Ishikawa (cell line): ENCODE data around the gene TAF4.

ENCODE experiments used
- CEBPB ChIP-seq: IDR thresholded peaks from 2 replicates; pipeline ENCODE4 v1.6.1; 2012
- CREB1 ChIP-seq: IDR thresholded peaks from 2 replicates; pipeline ENCODE4 v1.6.1; 2012; ENCODE audit warnings: low read depth
- EGR1 ChIP-seq: IDR thresholded peaks from 2 replicates; pipeline ENCODE4 v1.6.1; 2012
- EP300 ChIP-seq: IDR thresholded peaks from 2 replicates; pipeline ENCODE4 v1.6.1; 2012; ENCODE audit warnings: borderline replicate concordance
- FOXM1 ChIP-seq: IDR thresholded peaks from 2 replicates; pipeline ENCODE4 v1.6.1; 2012; ENCODE audit warnings: low read depth, borderline replicate concordance
- NFIC ChIP-seq: IDR thresholded peaks from 2 replicates; pipeline ENCODE4 v1.6.1; 2012
- RAD21 ChIP-seq: IDR thresholded peaks from 2 replicates; pipeline ENCODE4 v1.6.1; 2012; ENCODE audit warnings: low read depth
- TAF1 ChIP-seq: IDR thresholded peaks from 2 replicates; pipeline ENCODE4 v1.6.1; 2012; ENCODE audit warnings: low read depth, mild to moderate bottlenecking
- TCF12 ChIP-seq: IDR thresholded peaks from 2 replicates; pipeline ENCODE4 v1.6.1; 2012; ENCODE audit warnings: low read depth
- TEAD4 ChIP-seq: IDR thresholded peaks from 2 replicates; pipeline ENCODE4 v1.6.1; 2012
- YY1 ChIP-seq: IDR thresholded peaks from 2 replicates; pipeline ENCODE4 v1.6.1; 2012; ENCODE audit warnings: low read depth
- ZBTB7A ChIP-seq: IDR thresholded peaks from 2 replicates; pipeline ENCODE4 v1.6.1; 2012; ENCODE audit warnings: low read depth
- TF ChIP-seq, protein P1 (sequence below): IDR thresholded peaks from 2 replicates; pipeline ENCODE4 v1.6.1; 2012
- TF ChIP-seq, protein P2 (sequence below): IDR thresholded peaks from 2 replicates; pipeline ENCODE4 v1.6.1; 2012
- TF ChIP-seq, protein P3 (sequence below): IDR thresholded peaks from 2 replicates; pipeline ENCODE4 v1.6.1; 2012; ENCODE audit warnings: low read depth, mild to moderate bottlenecking

Gene TAF4

DNA sequence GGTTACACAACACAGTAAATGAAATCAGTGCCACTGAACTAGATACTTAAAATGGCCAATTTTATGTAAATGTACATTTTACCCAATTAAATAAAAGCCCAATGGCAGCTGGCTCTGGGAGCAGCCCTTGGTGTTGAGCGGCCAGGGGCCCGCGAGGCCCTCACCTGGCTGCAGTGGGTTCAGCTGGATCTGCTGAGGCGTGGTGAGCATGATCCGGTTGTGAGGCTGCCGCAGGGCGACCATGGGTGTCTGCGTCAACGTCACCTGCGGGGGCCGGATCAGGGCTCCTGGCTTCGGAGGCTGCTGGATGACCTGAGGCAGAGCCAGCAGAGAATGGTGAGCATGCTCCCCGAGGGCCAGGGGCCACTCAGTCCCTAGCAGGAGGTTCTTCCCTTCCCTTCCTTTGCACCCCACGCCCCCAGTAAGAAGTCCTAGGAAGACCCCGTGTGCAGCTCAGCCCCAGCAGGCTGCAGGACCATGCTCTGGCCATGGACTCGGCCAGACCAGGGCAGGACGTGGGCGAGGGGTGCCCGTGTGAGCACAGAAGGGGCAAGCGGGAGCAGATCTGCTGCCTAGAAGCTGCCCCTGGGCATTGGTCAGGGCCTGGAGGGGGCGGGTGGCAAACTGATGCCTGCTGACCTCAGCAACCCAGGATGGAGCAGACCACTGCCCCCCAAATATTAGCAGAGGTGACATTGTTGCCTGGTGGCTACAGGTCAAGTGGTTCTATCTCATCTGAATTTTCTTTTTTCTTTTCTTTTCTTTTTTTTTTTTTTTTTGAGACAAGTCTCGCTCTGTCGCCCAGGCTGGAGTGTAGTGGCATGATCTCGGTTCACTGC lies 61.9 kb downstream of the TAF4 start:
- no peak for TF ChIP-seq EGR1
- TF ChIP-seq, protein P1, sequence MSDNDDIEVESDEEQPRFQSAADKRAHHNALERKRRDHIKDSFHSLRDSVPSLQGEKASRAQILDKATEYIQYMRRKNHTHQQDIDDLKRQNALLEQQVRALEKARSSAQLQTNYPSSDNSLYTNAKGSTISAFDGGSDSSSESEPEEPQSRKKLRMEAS = no peak

DNA sequence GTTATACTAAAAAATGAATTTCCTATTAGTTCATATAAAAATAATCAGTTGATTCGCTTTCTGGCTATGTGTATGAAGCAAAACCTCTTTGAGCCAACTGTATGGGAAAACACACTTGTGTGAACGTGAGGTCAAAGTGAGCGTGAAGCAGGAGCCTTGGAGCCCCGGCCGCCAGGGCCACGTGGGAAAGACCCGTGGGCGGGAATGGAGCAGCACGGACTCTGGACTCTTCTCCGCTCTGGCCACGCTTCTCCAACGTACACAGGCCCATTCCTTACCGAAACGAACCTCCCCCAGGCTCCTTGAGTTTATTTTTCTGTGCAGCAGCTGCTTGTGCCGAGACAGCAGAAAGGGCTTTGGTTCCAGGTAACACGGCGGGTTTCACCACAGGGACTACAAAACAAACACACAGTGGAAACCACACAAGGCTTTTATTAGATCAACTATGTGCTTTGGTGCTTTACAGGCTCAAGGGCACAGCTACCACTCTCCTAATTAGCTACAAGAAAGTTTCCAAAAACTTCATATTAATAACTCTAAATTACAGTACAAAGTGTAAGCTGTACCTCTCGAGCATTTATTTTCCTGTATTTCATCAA lies 62.7 kb downstream of the TAF4 start:
- TF ChIP-seq TEAD4 = no peak
- no peak for TF ChIP-seq NFIC
- TF ChIP-seq EP300 = no peak
- TF ChIP-seq RAD21 = no peak
- TF ChIP-seq, protein P1 = no peak
- no peak for TF ChIP-seq EGR1
- no peak for TF ChIP-seq FOXM1
- TF ChIP-seq CREB1 = no peak

DNA sequence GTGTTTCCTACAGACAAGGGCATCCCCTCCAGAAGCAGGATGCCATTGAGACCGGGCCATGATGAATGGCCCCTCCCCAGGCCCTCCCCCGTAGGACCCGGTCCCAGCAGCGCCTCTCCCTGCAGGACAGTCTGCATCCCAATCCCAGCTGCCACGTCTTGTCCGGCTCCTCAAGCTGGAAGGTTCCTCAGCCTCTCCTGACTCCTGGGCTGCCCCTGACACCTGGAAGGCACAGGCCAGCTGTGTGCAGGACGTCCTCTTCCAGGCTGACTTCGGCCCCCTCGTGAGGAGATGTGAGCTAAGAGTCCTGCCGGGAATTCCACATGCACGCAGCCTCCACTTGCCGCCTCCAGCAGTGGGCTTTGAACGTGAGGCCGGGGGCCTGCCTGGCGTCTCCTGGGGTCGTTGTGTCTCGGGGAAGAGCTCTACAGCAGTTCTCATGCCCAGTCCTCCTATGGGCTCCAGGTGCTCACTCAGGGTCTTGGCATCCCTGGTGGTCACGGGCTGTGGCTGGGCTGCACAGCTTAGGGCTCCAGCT lies 64.4 kb downstream of the TAF4 start:
- TF ChIP-seq FOXM1 (no peak), EGR1 (no peak), CREB1 (no peak), TAF1 (no peak), NFIC (no peak), YY1 (no peak), EP300 (no peak), RAD21 (no peak), TCF12 (no peak), CEBPB (no peak), ZBTB7A (no peak)
- TF ChIP-seq, protein P2, sequence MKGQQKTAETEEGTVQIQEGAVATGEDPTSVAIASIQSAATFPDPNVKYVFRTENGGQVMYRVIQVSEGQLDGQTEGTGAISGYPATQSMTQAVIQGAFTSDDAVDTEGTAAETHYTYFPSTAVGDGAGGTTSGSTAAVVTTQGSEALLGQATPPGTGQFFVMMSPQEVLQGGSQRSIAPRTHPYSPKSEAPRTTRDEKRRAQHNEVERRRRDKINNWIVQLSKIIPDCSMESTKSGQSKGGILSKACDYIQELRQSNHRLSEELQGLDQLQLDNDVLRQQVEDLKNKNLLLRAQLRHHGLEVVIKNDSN = no peak
- TF ChIP-seq, protein P3, sequence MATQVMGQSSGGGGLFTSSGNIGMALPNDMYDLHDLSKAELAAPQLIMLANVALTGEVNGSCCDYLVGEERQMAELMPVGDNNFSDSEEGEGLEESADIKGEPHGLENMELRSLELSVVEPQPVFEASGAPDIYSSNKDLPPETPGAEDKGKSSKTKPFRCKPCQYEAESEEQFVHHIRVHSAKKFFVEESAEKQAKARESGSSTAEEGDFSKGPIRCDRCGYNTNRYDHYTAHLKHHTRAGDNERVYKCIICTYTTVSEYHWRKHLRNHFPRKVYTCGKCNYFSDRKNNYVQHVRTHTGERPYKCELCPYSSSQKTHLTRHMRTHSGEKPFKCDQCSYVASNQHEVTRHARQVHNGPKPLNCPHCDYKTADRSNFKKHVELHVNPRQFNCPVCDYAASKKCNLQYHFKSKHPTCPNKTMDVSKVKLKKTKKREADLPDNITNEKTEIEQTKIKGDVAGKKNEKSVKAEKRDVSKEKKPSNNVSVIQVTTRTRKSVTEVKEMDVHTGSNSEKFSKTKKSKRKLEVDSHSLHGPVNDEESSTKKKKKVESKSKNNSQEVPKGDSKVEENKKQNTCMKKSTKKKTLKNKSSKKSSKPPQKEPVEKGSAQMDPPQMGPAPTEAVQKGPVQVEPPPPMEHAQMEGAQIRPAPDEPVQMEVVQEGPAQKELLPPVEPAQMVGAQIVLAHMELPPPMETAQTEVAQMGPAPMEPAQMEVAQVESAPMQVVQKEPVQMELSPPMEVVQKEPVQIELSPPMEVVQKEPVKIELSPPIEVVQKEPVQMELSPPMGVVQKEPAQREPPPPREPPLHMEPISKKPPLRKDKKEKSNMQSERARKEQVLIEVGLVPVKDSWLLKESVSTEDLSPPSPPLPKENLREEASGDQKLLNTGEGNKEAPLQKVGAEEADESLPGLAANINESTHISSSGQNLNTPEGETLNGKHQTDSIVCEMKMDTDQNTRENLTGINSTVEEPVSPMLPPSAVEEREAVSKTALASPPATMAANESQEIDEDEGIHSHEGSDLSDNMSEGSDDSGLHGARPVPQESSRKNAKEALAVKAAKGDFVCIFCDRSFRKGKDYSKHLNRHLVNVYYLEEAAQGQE = no peak
- TF ChIP-seq, protein P1 = no peak

DNA sequence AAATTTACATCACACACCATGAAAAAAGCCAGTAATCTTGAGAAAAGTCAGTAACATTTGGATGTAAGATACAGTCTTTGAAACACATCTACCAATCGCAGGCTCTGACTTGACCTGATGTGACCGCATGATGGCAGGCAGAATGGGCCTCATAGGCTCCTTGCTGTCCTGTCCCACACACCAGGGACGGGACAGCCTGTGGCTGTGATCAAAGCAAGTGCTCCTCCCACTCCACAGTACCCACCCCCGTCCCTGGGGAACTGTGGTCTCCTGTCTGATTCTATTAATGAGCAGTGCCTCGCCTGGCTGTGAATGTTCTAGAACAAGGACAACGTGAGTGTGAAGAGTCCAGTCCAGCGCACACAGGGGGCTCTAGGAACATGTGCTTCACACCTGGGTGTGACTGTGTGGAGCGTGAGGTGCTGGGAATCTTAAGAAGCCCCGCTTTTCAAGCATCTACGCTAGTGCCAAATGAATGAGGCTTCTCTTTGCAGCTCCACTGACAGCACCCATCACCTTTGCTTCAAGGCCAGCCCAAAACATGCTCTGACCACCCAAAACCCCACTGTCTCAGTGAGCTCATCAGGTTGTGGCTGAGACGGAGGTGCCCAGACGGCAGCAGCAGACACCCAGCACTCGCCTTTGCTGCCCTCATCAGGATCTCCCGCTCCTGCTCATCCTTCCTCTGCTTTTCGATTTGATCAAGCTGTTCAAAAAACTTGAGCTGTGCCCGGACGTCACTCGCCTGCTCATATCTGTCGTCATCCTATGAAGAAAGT lies 67.1 kb downstream of the TAF4 start:
- TF ChIP-seq, protein P2 = no peak
- TF ChIP-seq EGR1 (no peak), NFIC (no peak), FOXM1 (no peak), RAD21 (no peak), TAF1 (no peak), YY1 (no peak), ZBTB7A (no peak)
- TF ChIP-seq, protein P3 = no peak

DNA sequence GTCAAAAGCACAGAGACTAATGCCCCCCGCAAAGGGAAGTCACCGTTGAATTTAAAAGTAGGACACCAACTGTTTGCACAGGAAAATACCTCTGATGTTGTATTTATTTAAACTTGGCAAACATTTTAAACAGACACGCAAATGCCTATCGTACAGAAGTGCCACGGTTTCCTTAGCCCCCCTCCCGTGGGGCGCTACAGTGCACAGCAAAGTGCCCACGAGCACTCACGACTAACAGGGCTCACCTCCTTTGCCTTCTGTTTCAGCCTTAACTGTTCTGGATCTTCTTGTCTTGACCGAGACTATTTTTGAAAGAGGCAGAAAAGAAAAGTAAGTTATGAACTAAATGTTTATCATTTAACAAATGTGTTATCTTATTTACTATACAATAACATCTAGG lies 67.8 kb downstream of the TAF4 start:
- TF ChIP-seq CEBPB (no peak), TAF1 (no peak), TEAD4 (no peak), FOXM1 (no peak), EGR1 (no peak), ZBTB7A (no peak), RAD21 (no peak), EP300 (no peak), CREB1 (no peak), YY1 (no peak), NFIC (no peak), TCF12 (no peak)
- TF ChIP-seq, protein P1 = no peak
- TF ChIP-seq, protein P3 = no peak
- TF ChIP-seq, protein P2 = no peak
